ENCODE data around the gene RBMX2. TPM values are rescaled to one million over a fixed set of nuclear protein-coding genes. Genes with fewer than 3 reads are reported as not detected.

RBMX2 gene
- total RNA-seq, 2 donors from 2014 or later: 11.5 to 12.8 TPM

DNA sequence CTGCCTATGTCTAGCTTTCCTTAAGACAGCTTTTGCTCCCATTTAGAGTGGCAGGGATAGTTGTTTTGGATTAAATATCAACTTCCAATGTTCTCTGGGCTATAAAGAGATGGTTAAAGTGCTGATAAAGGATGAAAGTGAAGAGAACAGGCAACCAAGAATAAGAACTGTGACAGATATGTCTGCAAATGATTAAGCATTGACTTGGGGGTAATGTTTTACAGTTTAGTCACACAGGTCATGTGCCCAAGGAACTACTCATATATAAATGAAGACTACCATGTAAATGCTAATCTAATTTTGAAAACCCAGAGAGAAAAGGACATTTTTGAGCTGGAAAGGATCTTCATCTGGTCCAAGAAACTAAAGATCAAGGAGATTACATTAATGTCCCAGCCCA lies 42.1 kb downstream of the RBMX2 start:
- ATAC-seq: no peak
- DNase-seq: no peak
- intact Hi-C loops (cut with DNase I): no loop called here

DNA sequence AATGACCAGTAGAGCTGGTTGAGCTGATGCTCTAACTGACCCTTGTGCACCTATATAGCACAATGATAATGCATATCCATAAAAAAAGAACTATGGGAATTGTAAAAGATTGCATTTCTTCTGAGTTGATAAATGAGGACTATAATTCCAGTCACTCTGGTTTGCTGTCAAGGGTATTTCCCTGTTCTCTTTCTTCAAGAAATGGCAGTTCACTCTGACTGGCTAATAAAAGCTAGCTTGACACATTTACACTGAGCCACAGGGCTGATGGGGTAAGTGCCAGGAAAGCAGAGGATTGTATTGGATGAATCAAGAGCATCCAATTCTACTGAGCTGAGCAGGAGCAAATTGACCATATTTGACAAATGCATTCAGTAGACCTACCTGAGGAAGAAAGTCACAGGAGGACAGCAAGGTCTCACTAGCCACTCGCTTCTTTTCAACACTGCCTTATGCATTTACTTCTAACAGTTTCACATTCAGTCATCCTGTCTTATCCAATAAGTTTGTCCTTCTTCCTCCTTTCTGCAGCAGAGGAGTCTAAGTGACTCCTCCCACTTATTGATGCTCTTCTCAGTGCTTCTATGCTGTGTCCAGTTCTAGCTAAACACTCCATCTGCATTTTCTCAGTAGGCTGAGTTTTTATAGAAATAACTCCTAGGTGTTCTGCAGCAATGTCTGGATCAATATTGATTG lies 43.0 kb downstream of the RBMX2 start:
- intact Hi-C loops (cut with DNase I): no loop called here
- no peak for ATAC-seq
- DNase-seq: no peak

DNA sequence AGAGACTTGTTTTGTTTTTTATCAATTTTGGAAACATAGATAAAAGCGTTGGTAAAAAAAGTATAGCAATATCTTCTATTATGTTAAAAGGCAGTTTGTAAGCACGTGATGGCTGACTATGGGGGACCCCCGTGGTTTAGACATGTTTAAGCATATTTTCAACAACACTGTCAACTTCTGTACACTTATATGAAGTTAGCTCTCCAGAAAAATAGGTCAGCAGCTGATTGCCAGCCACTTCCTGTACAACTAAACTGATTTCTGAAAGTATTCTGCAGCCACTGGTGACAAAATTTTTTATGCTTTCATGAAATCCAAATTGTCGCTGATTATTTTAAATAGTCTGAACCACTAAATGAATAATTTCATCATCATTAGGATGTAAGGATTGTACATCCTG lies 45.2 kb downstream of the RBMX2 start:
- no peak for ATAC-seq
- no peak for DNase-seq
- intact Hi-C loops (cut with DNase I): no loop called here

Other genes with a start within 250 kb of the RBMX2 start
- gene AIFM1, start 236.1 kb upstream of the RBMX2 start, total RNA-seq: 10 to 100 TPM; 83.1 to 99.9 TPM
- gene RAB33A, start 230.0 kb upstream of the RBMX2 start, total RNA-seq: 10 to 100 TPM in 1 of 2 donors, 1 to 10 TPM in 1; 3.8 to 19.2 TPM
- 1 to 10 TPM; 2.1 to 2.3 TPM for gene ZNF280C, start 133.1 kb upstream of the RBMX2 start, total RNA-seq
- gene SLC25A14, start 62.1 kb upstream of the RBMX2 start, total RNA-seq: 1 to 10 TPM; 5.5 to 6.5 TPM
- gene GPR119, start 16.3 kb upstream of the RBMX2 start, total RNA-seq: not detected

All from left cardiac atrium (tissue), 4 donors.